ENCODE data around the gene ZNF799. TPM values are rescaled to one million over a fixed set of nuclear protein-coding genes. Genes with fewer than 3 reads are reported as not detected.

The ZNF799 gene
- total RNA-seq, 1 experiment from 2014 or later = 5.2 TPM

- no peaks in the 10 kb centered on the region for H3K23me2 ChIP-seq (ENCODE audit: insufficient read length, low read depth, low read length, poor library complexity, severe bottlenecking)
- H4K91ac ChIP-seq (ENCODE audit: insufficient read length, low read depth, low read length) = no peak overlapping the region
- H3K79me2 ChIP-seq (ENCODE audit: insufficient read depth, low read length) = no peaks in the 10 kb centered on the region
- no peaks in the 10 kb centered on the region for H3K79me1 ChIP-seq (ENCODE audit: insufficient read depth, low read depth, low read length, poor library complexity, severe bottlenecking)
- H2BK15ac ChIP-seq (ENCODE audit: low read depth, low read length) = no peak overlapping the region
- no peaks in the 10 kb centered on the region for H3K4me1 ChIP-seq (ENCODE audit: insufficient read depth, low read length)
- no peak for DNase-seq
- WGBS (ENCODE audit: extremely low coverage, insufficient read length, low lambda C conversion rate) = no CpG with 5 or more reads among the region's 4 CpGs
- no peak overlapping the region for H3K27ac Mint-ChIP-seq
- no peak overlapping the region for H2AK5ac ChIP-seq (ENCODE audit: insufficient read length, low read length)
- no peak overlapping the region for H2BK120ac ChIP-seq (ENCODE audit: low read depth, low read length, poor library complexity, severe bottlenecking)
- no peak overlapping the region for H3K18ac ChIP-seq (ENCODE audit: insufficient read length, low read depth, low read length)
- no peak overlapping the region for H3K4me2 ChIP-seq (ENCODE audit: insufficient read depth, insufficient read length, low read length)
- no peak overlapping the region for H3K9ac ChIP-seq (ENCODE audit: extremely low read depth, insufficient read length, low read length)
- no peak overlapping the region for H3K56ac ChIP-seq (ENCODE audit: insufficient read length, low read depth, low read length)
- H4K8ac ChIP-seq (replicated peaks; ENCODE audit: insufficient read length, low read depth, low read length) = no peak overlapping the region
- H3K27me3 ChIP-seq (ENCODE audit: insufficient read depth, low read length) = no peaks in the 10 kb centered on the region
- H3K9me3 ChIP-seq (ENCODE audit: control insufficient read depth, low read depth, low read length) = peaks cover 61% of the 10 kb centered on the region
- no peak overlapping the region for H4K5ac ChIP-seq (ENCODE audit: insufficient read length, low read depth, low read length)
- no peak overlapping the region for H3K14ac ChIP-seq (ENCODE audit: insufficient read depth, low read length)
- H3K27me3 Mint-ChIP-seq (ENCODE audit: low read depth) = no peaks in the 10 kb centered on the region
- no peak overlapping the region for H3K4ac ChIP-seq (ENCODE audit: low read depth, low read length)
- no peaks in the 10 kb centered on the region for H3K4me1 Mint-ChIP-seq
- H2BK5ac ChIP-seq (ENCODE audit: insufficient read length, low read length) = no peak overlapping the region
- no peak overlapping the region for H2BK12ac ChIP-seq (ENCODE audit: insufficient read length, low read depth, low read length)
- TF ChIP-seq CTCF (conservative IDR thresholded peaks at IDR 0.05) = no peak
- no peaks in the 10 kb centered on the region for H4K20me1 ChIP-seq (ENCODE audit: control insufficient read depth, insufficient read depth, insufficient read length)
- no peak overlapping the region for H3K4me3 Mint-ChIP-seq
- no peak overlapping the region for H2AFZ ChIP-seq (ENCODE audit: low read length)
- H3T11ph ChIP-seq (ENCODE audit: low read length) = no peak overlapping the region
- no peak overlapping the region for H2BK20ac ChIP-seq (ENCODE audit: low read depth, low read length, poor library complexity, severe bottlenecking)
- peaks cover 86 to 87% of the 10 kb centered on the region in 2 experiments for H3K9me3 Mint-ChIP-seq
- H3K27ac ChIP-seq (ENCODE audit: insufficient read length, low read depth, low read length) = no peak overlapping the region
- no peak overlapping the region for H3K23ac ChIP-seq (ENCODE audit: insufficient read length, low read depth, low read length)
- peaks cover 54 to 70% (median 60%) of the 10 kb centered on the region in 3 experiments for H3K36me3 Mint-ChIP-seq (ENCODE audit: insufficient read depth in 1 of 3, low read depth in 3 of 3)
These were observed 47.7 kb downstream of the ZNF799 start for GRCh38 chr19:12353375-12353774.

Data from H9 (cell line).